SK-N-SH (cell line): ENCODE data around the gene RGS4. TPM values are rescaled to one million over a fixed set of nuclear protein-coding genes. Genes with fewer than 3 reads are reported as not detected.

Source experiments
- CTCF ChIA-PET: fragments of 300-600, 350-600 bp; formaldehyde crosslinking; extraction: SDS; loops from one replicate; lab custom pipeline; 2021; lab: Yijun Ruan, JAX
- POLR2A ChIA-PET: fragments of 350-600 bp; sonication (Branson Sonifier 250); formaldehyde crosslinking; extraction: SDS; loops from one replicate; lab custom pipeline; 2020; ENCODE audit warnings: antibody characterized with exemption, inconsistent platforms; lab: Yijun Ruan, JAX
- DNase-seq: peaks from one replicate; pipeline ENCODE4 v3.0.0; 2012
- H2AFZ ChIP-seq: fragments of 200-600 bp; sonication (generic); 2 replicates; pipeline ENCODE4 v1.8.1; 2016; ENCODE audit warnings: antibody characterized with exemption, mild to moderate bottlenecking, low read depth
- H3F3A ChIP-seq: fragments of 200-600 bp; sonication (generic); replicated peaks from 2 replicates; pipeline ENCODE3; 2016; ENCODE audit warnings: antibody characterized with exemption, mild to moderate bottlenecking; ENCODE audit not compliant: insufficient read depth
- H3K27ac ChIP-seq, 2 experiments: fragments of 200-500 bp in 1 of 2; fragments of 200-600 bp in 1 of 2; sonication (Bioruptor generic) in 1 of 2; sonication (generic), shearing (Covaris generic) in 1 of 2; 2 replicates each; pipeline versions ENCODE4 v1.5.1 to v1.6.1; 2014 to 2016; ENCODE audit warnings: low read depth in 2 of 2, inconsistent platforms in 1 of 2, low read length in 1 of 2, mild to moderate bottlenecking in 1 of 2, mixed read lengths in 1 of 2
- H3K27me3 ChIP-seq: fragments of 200-600 bp; sonication (generic), shearing (Covaris generic); 2 replicates; pipeline ENCODE4 v1.6.1; 2016; ENCODE audit warnings: mixed run types; ENCODE audit not compliant: insufficient read depth
- H3K36me3 ChIP-seq, 2 experiments: fragments of 200-500 bp in 1 of 2; fragments of 200-600 bp in 1 of 2; sonication (Bioruptor generic) in 1 of 2; sonication (generic) in 1 of 2; replicated peaks in 1 of 2; 2 replicates each; pipeline versions ENCODE3 to v1.5.1; 2014 to 2016; ENCODE audit warnings: low read length in 1 of 2, mild to moderate bottlenecking in 1 of 2; ENCODE audit not compliant: insufficient read depth in 2 of 2, control insufficient read depth in 1 of 2
- H3K4me1 ChIP-seq, 2 experiments: fragments of 200-500 bp in 1 of 2; fragments of 200-600 bp in 1 of 2; sonication (Bioruptor generic) in 1 of 2; sonication (generic), shearing (Covaris generic) in 1 of 2; 2 replicates each; pipeline versions ENCODE4 v1.5.1 to v1.6.1; 2014 to 2016; ENCODE audit warnings: low read depth in 1 of 2, low read length in 1 of 2, mixed run types in 1 of 2; ENCODE audit not compliant: insufficient read depth in 2 of 2, control insufficient read depth in 1 of 2
- H3K4me2 ChIP-seq: fragments of 200-600 bp; sonication (generic), shearing (Covaris generic); 2 replicates; pipeline ENCODE4 v1.6.1; 2017; ENCODE audit warnings: mixed run types
- H3K4me3 ChIP-seq, 2 experiments: fragments of 200-500 bp in 1 of 2; fragments of 200-600 bp in 1 of 2; sonication (Bioruptor generic) in 1 of 2; sonication (generic), shearing (Covaris generic) in 1 of 2; 2 replicates each; pipeline versions ENCODE4 v1.5.1 to v1.8.1; 2014 to 2016; ENCODE audit warnings: low read depth in 2 of 2, inconsistent platforms in 1 of 2, low read length in 1 of 2, mild to moderate bottlenecking in 1 of 2, mixed read lengths in 1 of 2, moderate library complexity in 1 of 2
- H3K79me2 ChIP-seq: fragments of 200-600 bp; sonication (generic); 2 replicates; pipeline ENCODE4 v1.8.1; 2017; ENCODE audit warnings: mild to moderate bottlenecking; ENCODE audit not compliant: insufficient read depth
- H3K9ac ChIP-seq: fragments of 200-600 bp; sonication (generic); 2 replicates; pipeline ENCODE4 v1.6.1; 2017; ENCODE audit warnings: mixed run types
- H3K9me2 ChIP-seq: fragments of 200-600 bp; sonication (generic); 2 replicates; pipeline ENCODE4 v1.6.1; 2017; ENCODE audit warnings: mixed run types
- H3K9me3 ChIP-seq: fragments of 200-600 bp; sonication (generic); 2 replicates; pipeline ENCODE4 v1.6.1; 2017; ENCODE audit warnings: mixed run types, mild to moderate bottlenecking, moderate library complexity
- H4K20me1 ChIP-seq: fragments of 200-600 bp; sonication (generic); 2 replicates; pipeline ENCODE4 v1.6.1; 2017; ENCODE audit warnings: mild to moderate bottlenecking, mixed run types; ENCODE audit not compliant: insufficient read depth
- EP300 ChIP-seq, 2 experiments: IDR thresholded peaks; 2 replicates each; pipeline versions ENCODE4 v1.4.0 to v1.6.1; 2012; ENCODE audit warnings: borderline replicate concordance in 1 of 2, low read depth in 1 of 2, low read length in 1 of 2
- EZH2phosphoT487 ChIP-seq: fragments of 200-600 bp; sonication (generic); IDR thresholded peaks from 2 replicates; pipeline ENCODE4 v1.6.1; 2017; ENCODE audit warnings: low read depth, mixed run types, mild to moderate bottlenecking, antibody characterized with exemption, moderate library complexity, borderline replicate concordance
- FOSL2 ChIP-seq: IDR thresholded peaks from 2 replicates; pipeline ENCODE4 v1.4.0; 2012; ENCODE audit warnings: low read depth, mild to moderate bottlenecking, moderate library complexity, borderline replicate concordance
- JUND ChIP-seq: IDR thresholded peaks from 2 replicates; pipeline ENCODE4 v1.4.0; 2012
- NFIC ChIP-seq: IDR thresholded peaks from 2 replicates; pipeline ENCODE4 v1.4.0; 2012; ENCODE audit warnings: borderline replicate concordance
- RAD21 ChIP-seq: IDR thresholded peaks from 2 replicates; pipeline ENCODE4 v1.6.1; 2012; ENCODE audit warnings: mild to moderate bottlenecking, low read length
- RCOR1 ChIP-seq: fragments of 150-350 bp; IDR thresholded peaks from 2 replicates; pipeline ENCODE4 v1.6.1; 2017; ENCODE audit warnings: antibody characterized with exemption, low read length
- TCF12 ChIP-seq: IDR thresholded peaks from 2 replicates; pipeline ENCODE4 v1.4.0; 2012
- WGBS: methylation state at CpG from one replicate; pipeline ENCODE4 v1.1.6; 2017; ENCODE audit warnings: low lambda C conversion rate; 5-methylcytosine and 5-hydroxymethylcytosine counted together
- polyA plus RNA-seq, 3 experiments: library from polyadenylated mRNA; depleted of rRNA; stranded (reverse); fragments of >200 nt; gene quantifications; 2 replicates each; pipeline ENCODE4 v1.2.3, GENCODE V29; 2012
- TF ChIP-seq, protein P1 (sequence below): fragments of 150-350 bp; IDR thresholded peaks from 2 replicates; pipeline ENCODE4 v1.6.1; 2016; ENCODE audit warnings: mild to moderate bottlenecking, low read depth, low read length
- TF ChIP-seq, protein P2 (sequence below): IDR thresholded peaks from 2 replicates; pipeline ENCODE4 v1.4.0; 2012; ENCODE audit warnings: low read depth, borderline replicate concordance
- TF ChIP-seq, protein P3 (sequence below): IDR thresholded peaks from 2 replicates; pipeline ENCODE4; 2012
- TF ChIP-seq, protein P4 (sequence below): IDR thresholded peaks from 2 replicates; pipeline ENCODE4 v1.4.0; 2012; ENCODE audit warnings: low read depth, borderline replicate concordance
- TF ChIP-seq, protein P5 (sequence below): fragments of 200-600 bp; sonication (generic); IDR thresholded peaks from 2 replicates; pipeline ENCODE4 v1.6.1; 2017; ENCODE audit warnings: antibody characterized with exemption, mild to moderate bottlenecking, moderate library complexity

Gene RGS4
- polyA plus RNA-seq, 1 of the 3 experiments (the other 2 are of a cell fraction): 124 TPM

DNA sequence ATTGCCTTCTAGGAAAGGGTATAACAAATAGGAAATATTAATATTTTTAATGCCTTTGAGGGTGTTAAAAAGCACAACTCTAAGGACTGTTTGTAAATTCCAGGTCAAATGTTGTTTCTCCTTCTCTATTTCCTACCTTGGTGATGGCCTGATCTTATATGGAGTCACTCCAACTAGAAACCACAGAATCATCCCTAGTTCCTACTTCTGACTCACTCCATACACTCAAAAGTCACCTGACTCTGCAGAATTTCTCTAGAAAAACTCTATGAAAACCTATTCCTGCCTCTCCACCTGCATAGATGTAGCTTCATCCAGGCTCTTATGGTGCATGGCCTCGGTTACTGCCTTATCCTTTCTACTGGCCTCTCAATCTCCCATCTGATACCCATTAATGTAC, 14.5 kb downstream of the RGS4 start:
- Histone ChIP-seq H3K27ac (peak overlapping the region; percentile 45 to 82; a peak in 3 of 4 replicates), H3K36me3 (no peaks in the 10 kb centered on the region), H3K9ac (no peak overlapping the region), H2AFZ (no peak overlapping the region), H3K4me1 (peaks cover 7 to 25% of the 10 kb centered on the region in 2 experiments), H3K79me2 (no peaks in the 10 kb centered on the region), H3K9me3 (no peaks in the 10 kb centered on the region), H3F3A (peaks cover 40% of the 10 kb centered on the region), H4K20me1 (no peaks in the 10 kb centered on the region), H3K27me3 (no peaks in the 10 kb centered on the region), H3K9me2 (no peaks in the 10 kb centered on the region), H3K4me2 (peak overlapping the region; percentile 14; the same call in 1 of the 2 replicates), H3K4me3 (no peak overlapping the region)
- POLR2A ChIA-PET: no interaction called here
- 75% methylated on average over 1 of the region's 1 CpG for WGBS
- no peak for TF ChIP-seq JUND
- TF ChIP-seq FOSL2: peak; percentile 43; the same call in 1 of the 2 replicates
- TF ChIP-seq, protein P1, sequence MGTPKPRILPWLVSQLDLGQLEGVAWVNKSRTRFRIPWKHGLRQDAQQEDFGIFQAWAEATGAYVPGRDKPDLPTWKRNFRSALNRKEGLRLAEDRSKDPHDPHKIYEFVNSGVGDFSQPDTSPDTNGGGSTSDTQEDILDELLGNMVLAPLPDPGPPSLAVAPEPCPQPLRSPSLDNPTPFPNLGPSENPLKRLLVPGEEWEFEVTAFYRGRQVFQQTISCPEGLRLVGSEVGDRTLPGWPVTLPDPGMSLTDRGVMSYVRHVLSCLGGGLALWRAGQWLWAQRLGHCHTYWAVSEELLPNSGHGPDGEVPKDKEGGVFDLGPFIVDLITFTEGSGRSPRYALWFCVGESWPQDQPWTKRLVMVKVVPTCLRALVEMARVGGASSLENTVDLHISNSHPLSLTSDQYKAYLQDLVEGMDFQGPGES: no peak
- no peak for TF ChIP-seq RCOR1
- no peak for TF ChIP-seq RAD21
- TF ChIP-seq, protein P2, sequence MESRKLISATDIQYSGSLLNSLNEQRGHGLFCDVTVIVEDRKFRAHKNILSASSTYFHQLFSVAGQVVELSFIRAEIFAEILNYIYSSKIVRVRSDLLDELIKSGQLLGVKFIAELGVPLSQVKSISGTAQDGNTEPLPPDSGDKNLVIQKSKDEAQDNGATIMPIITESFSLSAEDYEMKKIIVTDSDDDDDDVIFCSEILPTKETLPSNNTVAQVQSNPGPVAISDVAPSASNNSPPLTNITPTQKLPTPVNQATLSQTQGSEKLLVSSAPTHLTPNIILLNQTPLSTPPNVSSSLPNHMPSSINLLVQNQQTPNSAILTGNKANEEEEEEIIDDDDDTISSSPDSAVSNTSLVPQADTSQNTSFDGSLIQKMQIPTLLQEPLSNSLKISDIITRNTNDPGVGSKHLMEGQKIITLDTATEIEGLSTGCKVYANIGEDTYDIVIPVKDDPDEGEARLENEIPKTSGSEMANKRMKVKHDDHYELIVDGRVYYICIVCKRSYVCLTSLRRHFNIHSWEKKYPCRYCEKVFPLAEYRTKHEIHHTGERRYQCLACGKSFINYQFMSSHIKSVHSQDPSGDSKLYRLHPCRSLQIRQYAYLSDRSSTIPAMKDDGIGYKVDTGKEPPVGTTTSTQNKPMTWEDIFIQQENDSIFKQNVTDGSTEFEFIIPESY: no peak
- TF ChIP-seq NFIC: peak; percentile 18; the same call in 1 of the 2 replicates
- TF ChIP-seq, protein P3, sequence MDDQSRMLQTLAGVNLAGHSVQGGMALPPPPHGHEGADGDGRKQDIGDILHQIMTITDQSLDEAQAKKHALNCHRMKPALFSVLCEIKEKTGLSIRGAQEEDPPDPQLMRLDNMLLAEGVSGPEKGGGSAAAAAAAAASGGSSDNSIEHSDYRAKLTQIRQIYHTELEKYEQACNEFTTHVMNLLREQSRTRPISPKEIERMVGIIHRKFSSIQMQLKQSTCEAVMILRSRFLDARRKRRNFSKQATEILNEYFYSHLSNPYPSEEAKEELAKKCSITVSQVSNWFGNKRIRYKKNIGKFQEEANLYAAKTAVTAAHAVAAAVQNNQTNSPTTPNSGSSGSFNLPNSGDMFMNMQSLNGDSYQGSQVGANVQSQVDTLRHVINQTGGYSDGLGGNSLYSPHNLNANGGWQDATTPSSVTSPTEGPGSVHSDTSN: no peak
- TF ChIP-seq, protein P4, sequence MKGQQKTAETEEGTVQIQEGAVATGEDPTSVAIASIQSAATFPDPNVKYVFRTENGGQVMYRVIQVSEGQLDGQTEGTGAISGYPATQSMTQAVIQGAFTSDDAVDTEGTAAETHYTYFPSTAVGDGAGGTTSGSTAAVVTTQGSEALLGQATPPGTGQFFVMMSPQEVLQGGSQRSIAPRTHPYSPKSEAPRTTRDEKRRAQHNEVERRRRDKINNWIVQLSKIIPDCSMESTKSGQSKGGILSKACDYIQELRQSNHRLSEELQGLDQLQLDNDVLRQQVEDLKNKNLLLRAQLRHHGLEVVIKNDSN: peak; percentile 62; the same call in 1 of the 2 replicates
- DNase-seq: no peak
- CTCF ChIA-PET: interaction anchor here (1.3 kb wide), 1 partner anchor 204 kb away, joined by 3 read pairs; no protein-coding TSS in a partner anchor

DNA sequence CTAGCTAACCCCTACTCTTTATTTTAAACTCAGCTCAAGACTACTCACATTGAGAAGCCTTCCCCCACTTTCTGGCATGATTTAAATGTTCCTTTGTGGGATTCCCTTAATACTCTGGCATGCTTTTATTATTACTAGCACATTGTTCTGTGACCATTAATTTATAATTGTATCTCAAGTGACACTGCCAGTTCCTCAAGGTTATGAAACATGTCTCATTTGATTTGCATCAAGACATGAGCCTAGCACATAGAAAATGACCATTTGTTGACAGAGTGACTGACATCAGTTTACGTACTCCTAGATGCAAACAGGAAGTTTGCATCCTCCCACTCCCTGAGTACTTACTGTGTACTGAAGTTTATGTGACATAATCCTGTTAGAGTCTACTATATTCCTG, 15.2 kb downstream of the RGS4 start:
- H3K4me2 ChIP-seq: peak overlapping the region; percentile 14; the same call in 1 of the 2 replicates
- no peak overlapping the region for H2AFZ ChIP-seq
- POLR2A ChIA-PET: no interaction called here
- H3K9me2 ChIP-seq: no peaks in the 10 kb centered on the region
- no peak for DNase-seq
- H3K79me2 ChIP-seq: no peaks in the 10 kb centered on the region
- 67% methylated on average over 1 of the region's 1 CpG for WGBS
- H3K4me3 ChIP-seq: no peak overlapping the region
- peaks cover 7 to 25% of the 10 kb centered on the region in 2 experiments for H3K4me1 ChIP-seq
- peak overlapping the region; percentile 45 to 82 for H3K27ac ChIP-seq
- no peaks in the 10 kb centered on the region for H3K36me3 ChIP-seq
- H4K20me1 ChIP-seq: no peaks in the 10 kb centered on the region
- TF ChIP-seq EP300 (IDR thresholded peaks at IDR 0.05; ENCODE audit: borderline replicate concordance in 1 of 2, low read depth in 1 of 2, low read length in 1 of 2) (no peak; a peak in 1 of 4 replicates), EZH2phosphoT487 (no peak), TCF12 (peak; percentile 53)
- TF ChIP-seq, protein P5, sequence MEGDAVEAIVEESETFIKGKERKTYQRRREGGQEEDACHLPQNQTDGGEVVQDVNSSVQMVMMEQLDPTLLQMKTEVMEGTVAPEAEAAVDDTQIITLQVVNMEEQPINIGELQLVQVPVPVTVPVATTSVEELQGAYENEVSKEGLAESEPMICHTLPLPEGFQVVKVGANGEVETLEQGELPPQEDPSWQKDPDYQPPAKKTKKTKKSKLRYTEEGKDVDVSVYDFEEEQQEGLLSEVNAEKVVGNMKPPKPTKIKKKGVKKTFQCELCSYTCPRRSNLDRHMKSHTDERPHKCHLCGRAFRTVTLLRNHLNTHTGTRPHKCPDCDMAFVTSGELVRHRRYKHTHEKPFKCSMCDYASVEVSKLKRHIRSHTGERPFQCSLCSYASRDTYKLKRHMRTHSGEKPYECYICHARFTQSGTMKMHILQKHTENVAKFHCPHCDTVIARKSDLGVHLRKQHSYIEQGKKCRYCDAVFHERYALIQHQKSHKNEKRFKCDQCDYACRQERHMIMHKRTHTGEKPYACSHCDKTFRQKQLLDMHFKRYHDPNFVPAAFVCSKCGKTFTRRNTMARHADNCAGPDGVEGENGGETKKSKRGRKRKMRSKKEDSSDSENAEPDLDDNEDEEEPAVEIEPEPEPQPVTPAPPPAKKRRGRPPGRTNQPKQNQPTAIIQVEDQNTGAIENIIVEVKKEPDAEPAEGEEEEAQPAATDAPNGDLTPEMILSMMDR: no peak
- TF ChIP-seq, protein P3: peak; percentile 86
- TF ChIP-seq, all 33 proteins: peak for 2
- no peaks in the 10 kb centered on the region for H3K27me3 ChIP-seq
- CTCF ChIA-PET: interaction anchor here (0.7 kb wide), 1 partner anchor 183 kb away, joined by 3 read pairs; no protein-coding TSS in a partner anchor
- H3K9me3 ChIP-seq: no peaks in the 10 kb centered on the region
- peaks cover 40% of the 10 kb centered on the region for H3F3A ChIP-seq
- H3K9ac ChIP-seq: no peak overlapping the region
